Gastrocnemius medialis (tissue), 4 donors: ENCODE measurements around the gene GTF2I.

Source experiments
- CTCF ChIP-seq, 5 experiments: fragments of 450-650 bp in 3 of 5; fragments of 200-600 bp in 2 of 5; sonication (generic) in 2 of 5; IDR thresholded peaks in 4 of 5; conservative IDR thresholded peaks in 1 of 5; 1 replicate in 4 of 5; 2 replicates in 1 of 5; pipeline ENCODE4 v1.5.1; 2016 to 2019; ENCODE audit warnings: antibody characterized with exemption in 5 of 5, mild to moderate bottlenecking in 3 of 5, moderate library complexity in 3 of 5
- POLR2A ChIP-seq, 2 donors: fragments of 450-650 bp; IDR thresholded peaks; one replicate each; pipeline ENCODE4 v1.6.1; 2017; ENCODE audit warnings: antibody characterized with exemption in 2 of 2, mild to moderate bottlenecking in 2 of 2, moderate library complexity in 2 of 2

GRCh38 chr7:74654811-74655210, 2.7 kb upstream of the GTF2I start:
- TF ChIP-seq CTCF (IDR thresholded peaks at IDR 0.05 in 4 of 5, conservative IDR thresholded peaks at IDR 0.05 in 1 of 5) (no peak), POLR2A (IDR thresholded peaks at IDR 0.05) (no peak)
